ENCODE data around the gene MAP3K6.

DNA sequence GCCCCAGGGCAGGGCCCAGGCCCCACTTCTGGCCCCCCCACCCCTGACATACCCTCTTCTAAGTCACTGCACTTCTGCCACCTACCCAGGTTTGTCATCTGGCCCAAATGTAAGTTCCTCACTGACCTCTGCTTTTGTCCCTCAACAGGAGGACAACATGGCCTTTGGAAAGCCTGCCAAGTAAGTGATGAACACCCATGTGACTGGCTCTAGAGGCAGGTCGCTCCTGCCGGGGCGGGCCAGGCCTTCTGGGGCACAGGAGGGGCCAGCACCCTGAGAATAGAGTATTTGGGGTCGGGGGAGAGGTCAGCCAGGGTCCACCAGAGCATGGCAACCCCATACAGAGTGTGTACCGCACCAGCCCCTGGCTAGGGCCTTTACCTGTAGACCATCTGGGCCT lies 34.8 kb downstream of the MAP3K6 start:
- TF ChIP-seq, protein P1, sequence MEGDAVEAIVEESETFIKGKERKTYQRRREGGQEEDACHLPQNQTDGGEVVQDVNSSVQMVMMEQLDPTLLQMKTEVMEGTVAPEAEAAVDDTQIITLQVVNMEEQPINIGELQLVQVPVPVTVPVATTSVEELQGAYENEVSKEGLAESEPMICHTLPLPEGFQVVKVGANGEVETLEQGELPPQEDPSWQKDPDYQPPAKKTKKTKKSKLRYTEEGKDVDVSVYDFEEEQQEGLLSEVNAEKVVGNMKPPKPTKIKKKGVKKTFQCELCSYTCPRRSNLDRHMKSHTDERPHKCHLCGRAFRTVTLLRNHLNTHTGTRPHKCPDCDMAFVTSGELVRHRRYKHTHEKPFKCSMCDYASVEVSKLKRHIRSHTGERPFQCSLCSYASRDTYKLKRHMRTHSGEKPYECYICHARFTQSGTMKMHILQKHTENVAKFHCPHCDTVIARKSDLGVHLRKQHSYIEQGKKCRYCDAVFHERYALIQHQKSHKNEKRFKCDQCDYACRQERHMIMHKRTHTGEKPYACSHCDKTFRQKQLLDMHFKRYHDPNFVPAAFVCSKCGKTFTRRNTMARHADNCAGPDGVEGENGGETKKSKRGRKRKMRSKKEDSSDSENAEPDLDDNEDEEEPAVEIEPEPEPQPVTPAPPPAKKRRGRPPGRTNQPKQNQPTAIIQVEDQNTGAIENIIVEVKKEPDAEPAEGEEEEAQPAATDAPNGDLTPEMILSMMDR (IDR thresholded peaks at IDR 0.05): no peak
- TF ChIP-seq POLR2A (IDR thresholded peaks at IDR 0.05): no peak

Data from testis (tissue), 2 donors.